ES-I3 (cell line): ENCODE results near the gene PABPN1L.

ENCODE experiments used
- H3K36me3 ChIP-seq: 2 replicates; pipeline ENCODE4 v1.6.1; 2013; ENCODE audit warnings: mild to moderate bottlenecking, low read length, control low read depth, moderate library complexity; ENCODE audit not compliant: insufficient read depth
- H3K4me1 ChIP-seq: 2 replicates; pipeline ENCODE4 v1.6.1; 2013; ENCODE audit warnings: mild to moderate bottlenecking, control low read depth, low read length; ENCODE audit not compliant: insufficient read depth
- H3K9ac ChIP-seq: 2 replicates; pipeline ENCODE4 v1.6.1; 2013; ENCODE audit warnings: low read depth, mild to moderate bottlenecking, low read length, moderate library complexity
- H3K9me3 ChIP-seq: 2 replicates; pipeline ENCODE4 v1.6.1; 2013; ENCODE audit warnings: mild to moderate bottlenecking, low read length, moderate library complexity; ENCODE audit not compliant: control insufficient read depth, insufficient read depth

The PABPN1L gene

GRCh38 chr16:88882358-88883030, 16.0 kb upstream of the PABPN1L start:
- Histone ChIP-seq H3K4me1 (no peaks in the 10 kb centered on the region), H3K36me3 (no peaks in the 10 kb centered on the region), H3K9ac (no peak overlapping the region), H3K9me3 (no peaks in the 10 kb centered on the region)

DNA sequence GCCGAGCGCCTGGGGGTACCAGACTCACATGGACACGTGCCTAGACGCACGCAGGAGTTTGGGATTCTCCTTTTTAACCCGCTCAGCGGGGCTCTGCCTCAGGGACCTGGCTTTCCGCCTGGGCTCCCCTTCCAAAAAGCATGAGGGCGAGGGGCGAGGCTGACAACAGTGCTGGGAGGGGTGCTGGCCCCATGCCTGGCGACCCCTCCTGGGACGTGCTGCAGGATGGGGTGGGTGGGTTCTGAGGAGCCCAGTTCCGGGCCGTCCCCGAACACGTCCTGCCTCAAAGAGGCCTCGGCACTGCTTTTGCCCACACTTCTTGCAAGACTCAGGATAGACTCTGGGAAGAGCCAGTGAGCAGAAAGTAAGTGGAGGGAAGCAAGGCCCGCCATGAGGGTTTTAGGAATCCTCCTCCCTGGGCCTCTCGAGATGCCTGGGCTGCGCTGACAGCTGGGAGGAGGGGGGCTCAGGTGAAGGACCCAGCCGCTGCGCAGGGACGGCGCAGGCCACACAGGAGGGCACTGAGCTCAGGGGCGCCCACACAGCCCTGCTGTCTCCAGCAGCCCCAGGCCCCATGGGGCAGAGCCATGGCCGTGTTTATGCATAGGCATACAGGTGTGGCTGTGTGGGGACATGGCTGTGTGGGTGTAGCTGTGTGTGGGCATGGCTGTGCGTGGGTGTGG, 15.4 kb upstream of the PABPN1L start:
- Histone ChIP-seq H3K9ac (no peak overlapping the region), H3K4me1 (no peaks in the 10 kb centered on the region), H3K9me3 (no peaks in the 10 kb centered on the region), H3K36me3 (no peaks in the 10 kb centered on the region)

DNA sequence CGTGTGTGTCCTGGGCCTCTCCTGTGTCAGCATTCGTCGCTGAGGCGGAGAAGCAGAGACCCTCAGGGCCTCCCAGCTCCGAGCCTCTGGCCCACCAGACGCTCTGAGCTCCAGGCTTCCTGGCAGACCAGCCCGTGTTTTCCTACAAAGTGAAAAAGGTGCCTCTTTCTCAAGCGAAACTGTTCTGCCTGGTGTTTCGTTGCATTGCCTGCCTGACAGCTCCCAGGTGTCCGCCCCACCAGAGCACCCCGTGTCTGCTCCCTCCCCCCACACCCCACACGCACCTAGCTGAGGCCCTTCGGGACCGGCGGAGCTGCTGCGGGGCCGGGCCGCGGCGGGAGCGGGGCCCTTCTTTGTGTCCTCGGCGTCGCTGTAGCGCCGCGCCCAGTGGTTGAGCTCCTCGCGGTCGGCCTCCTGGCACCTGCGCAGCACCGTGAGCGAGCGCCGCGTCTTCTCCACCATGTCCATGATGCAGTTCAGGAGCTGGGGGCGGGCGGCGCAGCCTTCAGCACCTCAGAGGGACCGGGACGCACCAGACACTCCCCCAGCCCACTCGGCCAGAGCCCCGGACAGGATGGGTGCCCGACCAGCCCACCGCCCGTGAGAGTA, 14.7 kb upstream of the PABPN1L start:
- no peak overlapping the region for H3K9ac ChIP-seq

DNA sequence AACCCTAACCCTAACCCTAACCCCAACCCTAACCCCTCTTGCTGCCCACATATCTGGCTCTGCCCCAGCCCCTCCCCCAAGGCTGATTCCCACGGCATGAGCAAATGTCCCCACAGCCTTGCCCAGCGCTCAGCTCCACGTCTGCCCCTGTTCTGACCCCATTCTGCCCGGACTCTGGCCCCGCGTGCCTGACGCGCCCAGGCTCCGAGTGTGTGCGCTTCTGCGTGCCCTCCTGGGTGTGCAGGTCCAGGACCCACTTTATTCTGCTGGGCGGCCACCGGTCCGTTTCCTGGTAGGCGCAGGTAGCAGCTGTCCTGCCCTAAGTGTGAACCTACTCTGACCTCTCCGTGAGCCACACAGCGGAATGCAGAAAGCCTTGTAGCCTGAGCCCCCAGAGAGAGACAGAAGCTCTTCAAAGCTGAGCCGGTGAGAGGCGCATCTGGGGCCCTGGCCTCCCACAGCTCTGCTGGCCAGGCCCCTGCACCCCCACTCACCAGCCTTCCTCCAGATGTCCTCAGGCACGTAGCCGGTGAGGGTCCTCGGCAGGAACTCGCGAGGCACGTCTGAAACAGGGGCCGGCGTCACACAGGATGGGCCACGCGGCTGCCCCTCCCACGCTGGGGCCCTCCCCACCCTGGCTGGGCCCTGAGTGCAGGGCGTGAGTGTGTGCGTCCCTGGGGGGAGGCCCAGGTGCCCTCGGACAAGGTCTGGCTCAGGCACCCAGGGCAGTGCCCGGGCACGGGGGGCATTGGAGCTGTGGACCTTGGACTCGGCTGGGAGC, 14.0 kb upstream of the PABPN1L start:
- Histone ChIP-seq H3K4me1 (no peaks in the 10 kb centered on the region), H3K36me3 (no peaks in the 10 kb centered on the region), H3K9ac (no peak overlapping the region), H3K9me3 (no peaks in the 10 kb centered on the region)

More for the DNA sequence above, 14.7 kb upstream of the PABPN1L start:
- no peaks in the 10 kb centered on the region for H3K4me1 ChIP-seq
- H3K36me3 ChIP-seq = no peaks in the 10 kb centered on the region
- H3K9me3 ChIP-seq = no peaks in the 10 kb centered on the region

DNA sequence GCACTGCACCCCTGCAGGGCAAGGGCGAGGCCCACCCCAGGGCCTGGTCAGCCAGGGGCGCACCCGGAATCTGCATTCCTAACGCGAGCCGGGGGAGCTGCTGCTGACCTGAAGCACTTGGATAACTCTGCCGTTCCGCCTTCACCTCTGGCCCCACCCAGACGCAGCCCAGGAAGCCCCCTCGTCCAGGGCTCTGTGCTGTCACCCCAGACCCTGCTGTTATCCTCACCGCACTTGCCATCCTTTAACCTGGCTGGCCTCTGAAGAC, 13.3 kb upstream of the PABPN1L start:
- no peaks in the 10 kb centered on the region for H3K4me1 ChIP-seq
- no peaks in the 10 kb centered on the region for H3K36me3 ChIP-seq
- H3K9me3 ChIP-seq = no peaks in the 10 kb centered on the region
- no peak overlapping the region for H3K9ac ChIP-seq

- H3K9me3 ChIP-seq = no peaks in the 10 kb centered on the region
- no peaks in the 10 kb centered on the region for H3K36me3 ChIP-seq
- H3K9ac ChIP-seq = no peak overlapping the region
- no peaks in the 10 kb centered on the region for H3K4me1 ChIP-seq
Observed at GRCh38 chr16:88878967-88879787, 12.7 kb upstream of the PABPN1L start.

- H3K9me3 ChIP-seq = no peaks in the 10 kb centered on the region
- H3K9ac ChIP-seq = no peak overlapping the region
- H3K36me3 ChIP-seq = no peaks in the 10 kb centered on the region
- no peaks in the 10 kb centered on the region for H3K4me1 ChIP-seq
Observed at GRCh38 chr16:88878356-88878755, 11.9 kb upstream of the PABPN1L start.

DNA sequence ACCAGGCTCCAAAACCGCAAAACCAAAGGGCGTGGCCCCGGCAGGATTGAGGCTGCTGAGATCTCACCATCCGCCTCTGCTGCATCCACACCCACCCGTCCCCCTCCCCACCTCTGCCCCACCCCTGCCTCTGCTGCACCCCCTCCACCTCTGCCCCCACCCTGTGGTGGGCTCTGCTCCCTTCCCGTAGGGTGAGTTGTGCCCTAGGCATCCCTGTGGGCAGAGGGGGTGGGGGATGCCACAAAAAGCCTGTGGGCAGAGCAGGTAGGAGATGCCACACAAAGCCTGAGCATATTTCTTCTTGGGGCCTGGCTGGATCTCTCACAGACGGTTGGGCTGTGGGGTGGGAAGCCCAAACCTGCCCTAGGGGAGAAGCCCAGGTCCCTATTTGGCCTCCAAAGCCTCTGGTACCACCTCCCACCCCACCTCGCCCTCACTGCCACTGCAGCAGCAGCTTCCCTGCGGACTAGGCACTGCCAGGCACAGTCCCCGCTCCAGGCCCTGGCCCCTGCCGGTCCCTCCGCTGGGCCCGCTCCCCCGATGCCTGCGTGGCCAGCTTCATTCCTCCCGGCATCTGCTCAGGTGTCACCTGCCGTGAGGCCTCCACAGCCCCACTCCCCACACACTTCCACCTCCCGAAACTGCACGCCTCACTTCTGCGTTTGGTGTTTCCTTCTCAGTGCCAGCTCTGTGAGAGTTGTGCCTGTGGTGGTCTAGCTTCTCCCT, 11.3 kb upstream of the PABPN1L start:
- H3K9me3 ChIP-seq = no peaks in the 10 kb centered on the region
- no peaks in the 10 kb centered on the region for H3K4me1 ChIP-seq
- no peaks in the 10 kb centered on the region for H3K36me3 ChIP-seq
- no peak overlapping the region for H3K9ac ChIP-seq

- Histone ChIP-seq H3K4me1 (no peaks in the 10 kb centered on the region), H3K36me3 (no peaks in the 10 kb centered on the region), H3K9ac (no peak overlapping the region), H3K9me3 (no peaks in the 10 kb centered on the region)
Observed at GRCh38 chr16:88876942-88877526, 10.6 kb upstream of the PABPN1L start.

- H3K9ac ChIP-seq = no peak overlapping the region
- H3K36me3 ChIP-seq = no peaks in the 10 kb centered on the region
- H3K4me1 ChIP-seq = no peaks in the 10 kb centered on the region
- H3K9me3 ChIP-seq = no peaks in the 10 kb centered on the region
Observed at GRCh38 chr16:88875703-88876234, 9.3 kb upstream of the PABPN1L start.

DNA sequence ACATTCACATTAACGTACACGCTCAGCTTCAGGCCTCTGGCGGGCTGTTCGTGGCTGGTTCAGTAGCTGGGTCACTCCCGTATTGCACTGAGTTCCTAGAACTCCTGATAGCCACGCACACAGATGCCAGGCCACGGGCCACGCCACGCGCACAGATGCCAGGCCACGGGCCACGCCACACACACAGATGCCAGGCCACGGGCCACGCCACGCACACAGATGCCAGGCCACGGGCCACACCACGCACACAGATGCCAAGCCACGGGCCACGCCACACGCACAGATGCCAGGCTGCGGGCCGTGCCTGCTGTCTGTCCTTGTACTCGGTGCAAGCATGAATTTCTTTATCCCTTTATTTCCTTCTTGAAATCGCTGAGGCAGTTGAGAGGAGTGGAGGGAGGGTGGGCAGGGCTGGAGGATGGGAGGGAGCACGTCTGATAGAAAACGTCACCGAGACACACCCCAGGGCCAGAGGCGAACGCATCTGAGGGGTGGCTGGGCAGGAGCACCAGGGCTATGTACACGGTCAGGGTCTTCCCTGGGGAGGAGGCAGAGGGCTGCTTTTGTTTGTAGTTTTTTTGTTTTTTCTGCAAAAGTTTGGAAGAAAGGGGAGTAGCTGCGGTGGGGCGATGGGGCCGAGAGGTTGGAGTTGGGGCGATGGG, 8.6 kb upstream of the PABPN1L start:
- no peaks in the 10 kb centered on the region for H3K9me3 ChIP-seq
- no peaks in the 10 kb centered on the region for H3K4me1 ChIP-seq
- no peak overlapping the region for H3K9ac ChIP-seq
- no peaks in the 10 kb centered on the region for H3K36me3 ChIP-seq

DNA sequence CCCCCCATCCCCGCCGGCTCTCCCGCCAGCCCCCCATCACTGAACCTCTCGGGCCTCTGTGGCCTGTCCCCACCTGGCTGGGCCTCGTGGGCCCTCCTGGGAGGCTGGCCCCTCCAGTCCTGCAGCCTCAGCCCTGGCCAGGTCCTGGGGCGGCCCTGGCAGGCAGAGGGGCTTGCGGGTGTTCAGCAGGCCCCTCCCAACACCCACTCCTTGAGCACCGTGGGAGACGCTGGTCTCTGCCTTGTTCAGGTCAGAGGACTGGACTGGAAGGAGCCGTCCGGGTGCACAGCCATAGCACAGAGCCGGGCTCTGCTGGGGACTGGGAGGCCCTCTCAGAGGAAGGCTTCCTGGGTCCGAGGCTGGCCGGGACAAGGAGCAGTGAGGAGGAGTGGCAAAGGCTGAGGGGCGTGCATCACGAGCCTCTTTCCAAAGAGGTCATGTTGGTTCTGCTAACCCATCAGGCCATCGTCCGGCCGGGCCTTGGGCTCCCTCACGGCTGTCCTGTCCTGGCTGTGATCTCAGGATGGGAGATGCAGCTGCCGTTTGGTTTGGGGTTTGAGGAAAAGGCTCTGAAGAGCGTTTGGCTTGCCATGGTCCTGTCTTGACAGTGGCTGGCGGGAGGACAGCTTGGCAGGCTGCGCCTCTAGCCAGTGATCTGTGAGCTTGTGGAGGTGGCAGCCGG, 6.3 kb upstream of the PABPN1L start:
- Histone ChIP-seq H3K9me3 (no peaks in the 10 kb centered on the region), H3K36me3 (no peaks in the 10 kb centered on the region), H3K9ac (no peak overlapping the region), H3K4me1 (no peaks in the 10 kb centered on the region)
